ENCODE measurements around the gene KRT222. TPM values are rescaled to one million over a fixed set of nuclear protein-coding genes. Genes with fewer than 3 reads are reported as not detected.

The KRT222 gene
- total and polyA plus RNA-seq, 3 experiments from 2014 or later, result not detected

- DNase-seq, result no peak
- H3K4me1 Mint-ChIP-seq, result peaks cover 0 to 1% (median 0%) of the 10 kb centered on the region in 3 donors
- Histone ChIP-seq H3K27me3 (ENCODE audit: insufficient read depth, low read length, poor library complexity, severe bottlenecking) (no peaks in the 10 kb centered on the region), H3K9me3 (ENCODE audit: low read length) (no peaks in the 10 kb centered on the region), H3K4me3 (ENCODE audit: low read length) (no peak overlapping the region), H3K4me1 (ENCODE audit: insufficient read depth, low read length) (no peaks in the 10 kb centered on the region), H3K36me3 (ENCODE audit: insufficient read depth, low read length) (no peaks in the 10 kb centered on the region), H3K27ac (ENCODE audit: low read depth, low read length) (no peak overlapping the region)
- no peaks in the 10 kb centered on the region for H3K9me3 Mint-ChIP-seq
- peaks cover 44 to 68% of the 10 kb centered on the region in 2 donors for H3K27me3 Mint-ChIP-seq
- POLR2A ChIA-PET, result no interaction called here
- no peaks in the 10 kb centered on the region for H3K36me3 Mint-ChIP-seq
- CTCF ChIA-PET, result no interaction called here
- no peak overlapping the region for H3K4me3 Mint-ChIP-seq
- no peak overlapping the region for H3K27ac Mint-ChIP-seq
Measured at GRCh38 chr17:40678902-40679522, 14.0 kb upstream of the KRT222 start.

DNA sequence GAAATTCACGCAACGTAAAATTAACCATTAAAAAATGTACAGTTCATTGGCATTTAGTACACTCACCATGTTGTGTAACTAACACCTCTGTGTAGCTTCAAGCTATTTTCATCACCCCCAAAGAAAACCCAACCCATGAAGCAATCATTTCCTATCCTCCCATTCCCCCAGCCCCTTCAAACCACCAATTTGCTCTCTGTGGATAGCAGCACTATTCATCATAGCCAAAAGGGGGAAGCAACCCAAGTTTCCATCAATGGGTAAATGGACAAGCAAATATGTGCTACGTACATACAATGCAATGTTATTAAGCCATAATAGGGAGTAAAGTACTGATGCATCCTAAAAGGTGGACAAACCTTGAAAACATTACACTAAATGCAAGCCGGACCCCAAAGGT, 10.9 kb upstream of the KRT222 start:
- Histone ChIP-seq H3K9me3 (ENCODE audit: low read length) (no peaks in the 10 kb centered on the region), H3K4me1 (ENCODE audit: insufficient read depth, low read length) (no peaks in the 10 kb centered on the region), H3K4me3 (ENCODE audit: low read length) (no peak overlapping the region), H3K27ac (ENCODE audit: low read depth, low read length) (no peak overlapping the region), H3K27me3 (ENCODE audit: insufficient read depth, low read length, poor library complexity, severe bottlenecking) (no peaks in the 10 kb centered on the region), H3K36me3 (ENCODE audit: insufficient read depth, low read length) (no peaks in the 10 kb centered on the region)
- H3K27me3 Mint-ChIP-seq, result peaks cover 30 to 48% of the 10 kb centered on the region in 2 donors
- CTCF ChIA-PET, result no interaction called here
- no peak for DNase-seq
- no peak overlapping the region for H3K27ac Mint-ChIP-seq
- H3K4me1 Mint-ChIP-seq, result peaks cover 0 to 1% (median 0%) of the 10 kb centered on the region in 3 donors
- no peaks in the 10 kb centered on the region for H3K9me3 Mint-ChIP-seq
- no peak overlapping the region for H3K4me3 Mint-ChIP-seq
- POLR2A ChIA-PET, result no interaction called here
- H3K36me3 Mint-ChIP-seq, result no peaks in the 10 kb centered on the region

- H3K27me3 Mint-ChIP-seq, result peaks cover 25 to 29% of the 10 kb centered on the region in 2 donors
- Histone ChIP-seq H3K4me3 (ENCODE audit: low read length) (no peak overlapping the region), H3K27me3 (ENCODE audit: insufficient read depth, low read length, poor library complexity, severe bottlenecking) (no peaks in the 10 kb centered on the region), H3K27ac (ENCODE audit: low read depth, low read length) (no peak overlapping the region), H3K9me3 (ENCODE audit: low read length) (no peaks in the 10 kb centered on the region), H3K4me1 (ENCODE audit: insufficient read depth, low read length) (no peaks in the 10 kb centered on the region), H3K36me3 (ENCODE audit: insufficient read depth, low read length) (no peaks in the 10 kb centered on the region)
- no peaks in the 10 kb centered on the region for H3K4me1 Mint-ChIP-seq
- H3K27ac Mint-ChIP-seq, result no peak overlapping the region
- DNase-seq, result no peak
- POLR2A ChIA-PET, result no interaction called here
- H3K9me3 Mint-ChIP-seq, result no peaks in the 10 kb centered on the region
- no peak overlapping the region for H3K4me3 Mint-ChIP-seq
- no peaks in the 10 kb centered on the region for H3K36me3 Mint-ChIP-seq
- CTCF ChIA-PET, result no interaction called here
Measured at GRCh38 chr17:40672654-40673053, 7.7 kb upstream of the KRT222 start.

DNA sequence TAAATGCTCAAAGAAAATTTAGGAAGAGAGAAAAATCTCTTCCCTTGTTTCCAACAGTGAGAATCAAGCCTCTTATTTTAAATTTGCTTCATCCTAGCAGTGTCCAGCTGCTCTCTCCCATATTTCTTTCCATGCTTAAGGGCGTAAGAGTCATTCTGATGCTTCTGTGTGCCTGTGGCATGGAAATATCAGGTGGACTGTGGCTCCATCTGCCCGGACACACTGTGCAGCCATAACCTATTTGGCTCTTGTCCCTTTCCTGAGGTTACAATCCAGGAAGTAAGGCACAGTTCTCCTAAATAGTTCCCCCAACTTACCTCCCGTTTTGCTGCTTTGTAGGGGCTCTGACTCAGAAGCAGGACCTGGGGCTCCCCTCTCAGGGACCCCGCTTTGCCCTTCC, 6.3 kb upstream of the KRT222 start:
- peaks cover 16 to 22% of the 10 kb centered on the region in 2 donors for H3K27me3 Mint-ChIP-seq
- no peaks in the 10 kb centered on the region for H3K27me3 ChIP-seq (ENCODE audit: insufficient read depth, low read length, poor library complexity, severe bottlenecking)
- no peak overlapping the region for H3K4me3 ChIP-seq (ENCODE audit: low read length)
- POLR2A ChIA-PET, result no interaction called here
- DNase-seq, result no peak
- H3K36me3 ChIP-seq (ENCODE audit: insufficient read depth, low read length), result no peaks in the 10 kb centered on the region
- no peak overlapping the region for H3K27ac ChIP-seq (ENCODE audit: low read depth, low read length)
- CTCF ChIA-PET, result no interaction called here
- H3K4me1 Mint-ChIP-seq, result no peaks in the 10 kb centered on the region
- no peaks in the 10 kb centered on the region for H3K9me3 Mint-ChIP-seq
- no peaks in the 10 kb centered on the region for H3K36me3 Mint-ChIP-seq
- H3K4me3 Mint-ChIP-seq, result no peak overlapping the region
- H3K4me1 ChIP-seq (ENCODE audit: insufficient read depth, low read length), result no peaks in the 10 kb centered on the region
- no peaks in the 10 kb centered on the region for H3K9me3 ChIP-seq (ENCODE audit: low read length)
- H3K27ac Mint-ChIP-seq, result no peak overlapping the region

- no peaks in the 10 kb centered on the region for H3K36me3 ChIP-seq (ENCODE audit: insufficient read depth, low read length)
- H3K27ac ChIP-seq (ENCODE audit: low read depth, low read length), result no peak overlapping the region
- H3K9me3 Mint-ChIP-seq, result no peaks in the 10 kb centered on the region
- H3K4me3 Mint-ChIP-seq, result no peak overlapping the region
- POLR2A ChIA-PET, result no interaction called here
- H3K4me1 Mint-ChIP-seq, result peaks cover 0 to 6% (median 0%) of the 10 kb centered on the region in 3 donors
- peaks cover 25 to 44% of the 10 kb centered on the region in 2 donors for H3K27me3 Mint-ChIP-seq
- CTCF ChIA-PET, result no interaction called here
- no peaks in the 10 kb centered on the region for H3K36me3 Mint-ChIP-seq
- no peaks in the 10 kb centered on the region for H3K4me1 ChIP-seq (ENCODE audit: insufficient read depth, low read length)
- H3K27me3 ChIP-seq (ENCODE audit: insufficient read depth, low read length, poor library complexity, severe bottlenecking), result peaks cover 4% of the 10 kb centered on the region
- no peaks in the 10 kb centered on the region for H3K9me3 ChIP-seq (ENCODE audit: low read length)
- H3K27ac Mint-ChIP-seq, result no peak overlapping the region
- no peak overlapping the region for H3K4me3 ChIP-seq (ENCODE audit: low read length)
- DNase-seq, result no peak
Measured at GRCh38 chr17:40666331-40666730, 1.4 kb upstream of the KRT222 start.

- H3K4me1 ChIP-seq (ENCODE audit: insufficient read depth, low read length), result peaks cover 7% of the 10 kb centered on the region
- H3K27me3 ChIP-seq (ENCODE audit: insufficient read depth, low read length, poor library complexity, severe bottlenecking), result peaks cover 4% of the 10 kb centered on the region
- Mint-ChIP-seq H3K36me3 (no peaks in the 10 kb centered on the region), H3K9me3 (no peaks in the 10 kb centered on the region), H3K4me3 (no peak overlapping the region), H3K4me1 (peaks cover 0 to 10% (median 6%) of the 10 kb centered on the region in 3 donors), H3K27ac (no peak overlapping the region), H3K27me3 (peaks cover 27 to 53% of the 10 kb centered on the region in 2 donors)
- H3K4me3 ChIP-seq (ENCODE audit: low read length), result no peak overlapping the region
- no peak overlapping the region for H3K27ac ChIP-seq (ENCODE audit: low read depth, low read length)
- POLR2A ChIA-PET, result no interaction called here
- no peaks in the 10 kb centered on the region for H3K9me3 ChIP-seq (ENCODE audit: low read length)
- no peaks in the 10 kb centered on the region for H3K36me3 ChIP-seq (ENCODE audit: insufficient read depth, low read length)
- no peak for DNase-seq
- CTCF ChIA-PET, result no interaction called here
Measured at GRCh38 chr17:40663252-40663651, 1.7 kb downstream of the KRT222 start.

- CTCF ChIA-PET, result interaction anchor here (1.7 kb wide), 1 partner anchor 40 kb away, joined by 4 read pairs; no protein-coding TSS in a partner anchor
Measured at GRCh38 chr17:40659911-40660310, 5.1 kb downstream of the KRT222 start.

GRCh38 chr17:40658396-40658795, 6.6 kb downstream of the KRT222 start:
- peaks cover 0 to 6% (median 4%) of the 10 kb centered on the region in 3 donors for H3K4me1 Mint-ChIP-seq
- Histone ChIP-seq H3K4me3 (ENCODE audit: low read length) (no peak overlapping the region), H3K9me3 (ENCODE audit: low read length) (no peaks in the 10 kb centered on the region), H3K4me1 (ENCODE audit: insufficient read depth, low read length) (peaks cover 7% of the 10 kb centered on the region), H3K36me3 (ENCODE audit: insufficient read depth, low read length) (no peaks in the 10 kb centered on the region), H3K27me3 (ENCODE audit: insufficient read depth, low read length, poor library complexity, severe bottlenecking) (no peaks in the 10 kb centered on the region), H3K27ac (ENCODE audit: low read depth, low read length) (no peak overlapping the region)
- no peak for DNase-seq
- H3K27ac Mint-ChIP-seq, result no peak overlapping the region
- H3K4me3 Mint-ChIP-seq, result no peak overlapping the region
- CTCF ChIA-PET, result no interaction called here
- no peaks in the 10 kb centered on the region for H3K9me3 Mint-ChIP-seq
- POLR2A ChIA-PET, result no interaction called here
- no peaks in the 10 kb centered on the region for H3K36me3 Mint-ChIP-seq
- peaks cover 16 to 28% of the 10 kb centered on the region in 2 donors for H3K27me3 Mint-ChIP-seq

More at GRCh38 chr17:40659911-40660310, 5.1 kb downstream of the KRT222 start:
- no peaks in the 10 kb centered on the region for H3K9me3 ChIP-seq (ENCODE audit: low read length)
- no peak overlapping the region for H3K27ac ChIP-seq (ENCODE audit: low read depth, low read length)
- peaks cover 7% of the 10 kb centered on the region for H3K4me1 ChIP-seq (ENCODE audit: insufficient read depth, low read length)
- H3K36me3 Mint-ChIP-seq, result no peaks in the 10 kb centered on the region
- peaks cover 1% of the 10 kb centered on the region for H3K27me3 ChIP-seq (ENCODE audit: insufficient read depth, low read length, poor library complexity, severe bottlenecking)
- POLR2A ChIA-PET, result interaction anchor here (0.6 kb wide), 1 partner anchor 638 kb away, joined by 3 read pairs; no protein-coding TSS in a partner anchor
- DNase-seq, result no peak
- no peaks in the 10 kb centered on the region for H3K9me3 Mint-ChIP-seq
- H3K27me3 Mint-ChIP-seq, result peaks cover 17 to 36% of the 10 kb centered on the region in 2 donors
- H3K4me3 Mint-ChIP-seq, result no peak overlapping the region
- no peak overlapping the region for H3K4me3 ChIP-seq (ENCODE audit: low read length)
- no peaks in the 10 kb centered on the region for H3K36me3 ChIP-seq (ENCODE audit: insufficient read depth, low read length)
- H3K4me1 Mint-ChIP-seq, result peaks cover 0 to 7% (median 6%) of the 10 kb centered on the region in 3 donors
- no peak overlapping the region for H3K27ac Mint-ChIP-seq

Measured in CD8-positive, alpha-beta memory T cell (primary cell).